HCT116 (cell line): Measurements from ENCODE around the gene NEURL1B. TPM values are rescaled to one million over a fixed set of nuclear protein-coding genes. Genes with fewer than 3 reads are reported as not detected.

Source experiments
- ATAC-seq: fragments of 200-7000 bp; cut with Tn5 transposase; 2 replicates; pipeline ENCODE4 v1.9.1; 2020; ENCODE audit warnings: mild to moderate bottlenecking, moderate library complexity
- BruUV-seq: library from RNA; stranded (reverse); fragments of 400-500 nt; replicated peaks from 2 replicates; lab custom pipeline; 2021; lab: Mats Ljungman, UMichigan
- CTCF ChIA-PET: fragments of 300-600 bp; sonication (Branson Sonifier 250); formaldehyde crosslinking; loops from one replicate; lab custom pipeline; 2021; ENCODE audit warnings: antibody characterized with exemption; lab: Charles Lee
- POLR2A ChIA-PET: fragments of 300-600, 350-600 bp; sonication (Branson Sonifier 250); formaldehyde crosslinking; loops from one replicate; lab custom pipeline; 2021; ENCODE audit warnings: antibody characterized with exemption; lab: Charles Lee
- RAD21 ChIA-PET, 2 experiments: fragments of 300-600 bp; sonication (Branson Sonifier 250); formaldehyde crosslinking; loops; one replicate each; lab custom pipeline; 2023; ENCODE audit warnings: low total read pairs in 2 of 2; ENCODE audit not compliant: uncharacterized antibody in 2 of 2, unreplicated experiment in 2 of 2, low non-redundant PET in 1 of 2; lab: Charles Lee
- DNase-seq: peaks from one replicate; pipeline ENCODE4 v3.0.0-alpha.2; 2010; ENCODE audit warnings: low read depth, low spot score
- H2AFZ ChIP-seq: fragments of 200-600 bp; shearing (Covaris generic), sonication (generic); 2 replicates; pipeline ENCODE4 v1.6.1; 2017; ENCODE audit warnings: low read depth, mixed run types, mixed read lengths, antibody characterized with exemption, low read length; ENCODE audit not compliant: poor library complexity, severe bottlenecking
- H3K27ac ChIP-seq: 2 replicates; pipeline ENCODE4 v1.5.1; 2012; ENCODE audit warnings: low read depth, low read length
- H3K27me3 ChIP-seq: fragments of 200-600 bp; sonication (generic); 2 replicates; pipeline ENCODE4 v1.6.1; 2016; ENCODE audit warnings: mixed run types, low read length, mixed read lengths; ENCODE audit not compliant: insufficient read depth
- H3K36me3 ChIP-seq, 2 experiments: fragments of 200-500 bp in 1 of 2; fragments of 200-600 bp in 1 of 2; sonication (Bioruptor generic) in 1 of 2; sonication (generic) in 1 of 2; 2 replicates each; pipeline versions ENCODE4 v1.5.1 to v1.6.1; 2014 to 2016; ENCODE audit warnings: low read length in 2 of 2, inconsistent platforms in 1 of 2, mixed read lengths in 1 of 2, mixed run types in 1 of 2; ENCODE audit not compliant: insufficient read depth in 2 of 2, control insufficient read depth in 1 of 2
- H3K4me1 ChIP-seq, 2 experiments: fragments of 200-600 bp in 1 of 2; sonication (generic) in 1 of 2; 2 replicates each; pipeline versions ENCODE4 v1.5.1 to v1.6.1; 2012 to 2017; ENCODE audit warnings: low read length in 2 of 2, inconsistent platforms in 1 of 2, mild to moderate bottlenecking in 1 of 2, mixed read lengths in 1 of 2, mixed run types in 1 of 2, moderate library complexity in 1 of 2; ENCODE audit not compliant: insufficient read depth in 2 of 2, control insufficient read depth in 1 of 2
- H3K4me2 ChIP-seq: fragments of 200-600 bp; sonication (generic); 2 replicates; pipeline ENCODE4 v1.6.1; 2017; ENCODE audit warnings: mixed run types, low read length, mixed read lengths
- H3K4me3 ChIP-seq, 2 experiments: fragments of 200-600 bp in 1 of 2; sonication (generic) in 1 of 2; replicated peaks in 1 of 2; 2 replicates each; pipeline ENCODE4 v1.5.1; 2011 to 2016; ENCODE audit warnings: low read length in 2 of 2, control low read depth in 1 of 2, low read depth in 1 of 2, mild to moderate bottlenecking in 1 of 2, mixed read lengths in 1 of 2, mixed run types in 1 of 2
- H3K79me2 ChIP-seq: fragments of 200-600 bp; sonication (generic); 2 replicates; pipeline ENCODE4 v1.6.1; 2017; ENCODE audit warnings: mild to moderate bottlenecking, mixed run types, low read length, moderate library complexity, mixed read lengths; ENCODE audit not compliant: insufficient read depth
- H3K9ac ChIP-seq: fragments of 200-600 bp; sonication (generic); 2 replicates; pipeline ENCODE4 v1.6.1; 2016; ENCODE audit warnings: low read length, mixed read lengths
- H3K9me2 ChIP-seq: fragments of 200-600 bp; sonication (generic), shearing (Covaris generic); 2 replicates; pipeline ENCODE4 v1.6.1; 2017; ENCODE audit warnings: mixed run types, mild to moderate bottlenecking, moderate library complexity; ENCODE audit not compliant: insufficient read depth
- H3K9me3 ChIP-seq, 2 experiments: fragments of 200-500 bp in 1 of 2; fragments of 200-600 bp in 1 of 2; sonication (Bioruptor generic) in 1 of 2; sonication (generic) in 1 of 2; 2 replicates each; pipeline ENCODE4 v1.6.1; 2014 to 2017; ENCODE audit warnings: low read length in 2 of 2, mixed read lengths in 2 of 2, inconsistent platforms in 1 of 2, low read depth in 1 of 2, mild to moderate bottlenecking in 1 of 2, mixed run types in 1 of 2, moderate library complexity in 1 of 2; ENCODE audit not compliant: control insufficient read depth in 1 of 2, insufficient read depth in 1 of 2
- H4K20me1 ChIP-seq: fragments of 200-600 bp; sonication (generic), shearing (Covaris generic); 2 replicates; pipeline ENCODE4 v1.6.1; 2017; ENCODE audit warnings: mixed run types, mild to moderate bottlenecking, moderate library complexity; ENCODE audit not compliant: insufficient read depth
- CBX3 ChIP-seq: IDR thresholded peaks from 2 replicates; pipeline ENCODE4 v1.6.1; 2012; ENCODE audit warnings: low read depth
- CEBPB ChIP-seq: IDR thresholded peaks from 2 replicates; pipeline ENCODE4 v1.6.1; 2012; ENCODE audit warnings: low read depth
- EGR1 ChIP-seq: IDR thresholded peaks from 2 replicates; pipeline ENCODE4 v1.6.1; 2012; ENCODE audit warnings: low read depth
- EZH2 ChIP-seq: fragments of 200-600 bp; sonication (generic); IDR thresholded peaks from 2 replicates; pipeline ENCODE4 v1.6.1; 2017; ENCODE audit warnings: antibody characterized with exemption, mixed run types
- POLR2A ChIP-seq: IDR thresholded peaks from 2 replicates; pipeline ENCODE4 v1.7.0; 2011; ENCODE audit warnings: borderline replicate concordance; ENCODE audit not compliant: insufficient read depth, insufficient read length; ENCODE audit errors: extremely low read depth
- RAD21 ChIP-seq: IDR thresholded peaks from 2 replicates; pipeline ENCODE4 v1.6.1; 2012; ENCODE audit warnings: low read depth, mild to moderate bottlenecking
- SIN3A ChIP-seq: IDR thresholded peaks from 2 replicates; pipeline ENCODE4 v1.6.1; 2012; ENCODE audit warnings: low read depth
- SP1 ChIP-seq: IDR thresholded peaks from 2 replicates; pipeline ENCODE4 v1.6.1; 2012; ENCODE audit warnings: low read depth
- SRF ChIP-seq: IDR thresholded peaks from 2 replicates; pipeline ENCODE4 v1.6.1; 2012; ENCODE audit warnings: low read depth
- TCF7L2 ChIP-seq: IDR thresholded peaks from 2 replicates; pipeline ENCODE4 v1.7.0; 2011; ENCODE audit warnings: borderline replicate concordance, inconsistent platforms; ENCODE audit not compliant: insufficient read depth, insufficient read length; ENCODE audit errors: extremely low read depth
- YY1 ChIP-seq: IDR thresholded peaks from 2 replicates; pipeline ENCODE4 v1.6.1; 2011; ENCODE audit warnings: low read length, low read depth, moderate library complexity, mild to moderate bottlenecking; ENCODE audit not compliant: insufficient replicate concordance; ENCODE audit errors: extremely low read depth
- ZNF274 ChIP-seq: fragments of 200-500 bp; sonication (Bioruptor generic); IDR thresholded peaks from 2 replicates; pipeline ENCODE4 v1.6.1; 2014; ENCODE audit warnings: mild to moderate bottlenecking, low read depth, low read length, inconsistent platforms
- intact Hi-C: fragments of 100-400 bp; cut with micrococcal nuclease; formaldehyde crosslinking; loops from 2 replicates; pipeline ENCODE4 v1.10.0; 2022
- total RNA-seq: library from RNA; stranded (reverse); gene quantifications from one replicate; pipeline ENCODE4 v1.2.1, GENCODE V29; 2021; ENCODE audit not compliant: unreplicated experiment
- TF ChIP-seq, protein P1 (sequence below): IDR thresholded peaks from 2 replicates; pipeline ENCODE4 v1.6.1; 2012
- TF ChIP-seq, protein P2 (sequence below): IDR thresholded peaks from 2 replicates; pipeline ENCODE4 v1.6.1; 2012
- TF ChIP-seq, protein P3 (sequence below): IDR thresholded peaks from 2 replicates; pipeline ENCODE4 v1.6.1; 2011; ENCODE audit warnings: mild to moderate bottlenecking, low read length, moderate library complexity; ENCODE audit not compliant: insufficient replicate concordance; ENCODE audit errors: extremely low read depth

The NEURL1B gene
- total RNA-seq, 1 experiment from 2014 or later: 5.8 TPM

GRCh38 chr5:172727551-172727950 lies 86.5 kb downstream of the NEURL1B start:
- intact Hi-C loops: no loop called here
- POLR2A ChIA-PET: no interaction called here
- Histone ChIP-seq H4K20me1 (no peaks in the 10 kb centered on the region), H3K27me3 (no peaks in the 10 kb centered on the region), H3K36me3 (no peaks in the 10 kb centered on the region), H3K4me1 (peaks cover 3 to 12% of the 10 kb centered on the region in 2 experiments; a peak in 3 of 4 replicates), H3K4me2 (no peak overlapping the region), H3K9me3 (no peaks in the 10 kb centered on the region), H2AFZ (no peak overlapping the region), H3K9ac (no peak overlapping the region), H3K9me2 (no peaks in the 10 kb centered on the region), H3K27ac (no peak overlapping the region), H3K4me3 (no peak overlapping the region), H3K79me2 (no peaks in the 10 kb centered on the region)
- RAD21 ChIA-PET: no interaction called here
- CTCF ChIA-PET: interaction anchor here (1.5 kb wide), 1 partner anchor 11 kb away, joined by 4 read pairs; no protein-coding TSS in a partner anchor
- TF ChIP-seq ZNF274 (no peak), EZH2 (no peak), POLR2A (no peak), RAD21 (no peak), SIN3A (no peak), CEBPB (no peak), YY1 (no peak), TCF7L2 (no peak), SRF (no peak), SP1 (no peak), EGR1 (no peak), CBX3 (no peak)
- TF ChIP-seq, protein P1, sequence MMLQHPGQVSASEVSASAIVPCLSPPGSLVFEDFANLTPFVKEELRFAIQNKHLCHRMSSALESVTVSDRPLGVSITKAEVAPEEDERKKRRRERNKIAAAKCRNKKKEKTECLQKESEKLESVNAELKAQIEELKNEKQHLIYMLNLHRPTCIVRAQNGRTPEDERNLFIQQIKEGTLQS: no peak
- TF ChIP-seq, protein P2, sequence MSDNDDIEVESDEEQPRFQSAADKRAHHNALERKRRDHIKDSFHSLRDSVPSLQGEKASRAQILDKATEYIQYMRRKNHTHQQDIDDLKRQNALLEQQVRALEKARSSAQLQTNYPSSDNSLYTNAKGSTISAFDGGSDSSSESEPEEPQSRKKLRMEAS: no peak
- TF ChIP-seq, protein P3, sequence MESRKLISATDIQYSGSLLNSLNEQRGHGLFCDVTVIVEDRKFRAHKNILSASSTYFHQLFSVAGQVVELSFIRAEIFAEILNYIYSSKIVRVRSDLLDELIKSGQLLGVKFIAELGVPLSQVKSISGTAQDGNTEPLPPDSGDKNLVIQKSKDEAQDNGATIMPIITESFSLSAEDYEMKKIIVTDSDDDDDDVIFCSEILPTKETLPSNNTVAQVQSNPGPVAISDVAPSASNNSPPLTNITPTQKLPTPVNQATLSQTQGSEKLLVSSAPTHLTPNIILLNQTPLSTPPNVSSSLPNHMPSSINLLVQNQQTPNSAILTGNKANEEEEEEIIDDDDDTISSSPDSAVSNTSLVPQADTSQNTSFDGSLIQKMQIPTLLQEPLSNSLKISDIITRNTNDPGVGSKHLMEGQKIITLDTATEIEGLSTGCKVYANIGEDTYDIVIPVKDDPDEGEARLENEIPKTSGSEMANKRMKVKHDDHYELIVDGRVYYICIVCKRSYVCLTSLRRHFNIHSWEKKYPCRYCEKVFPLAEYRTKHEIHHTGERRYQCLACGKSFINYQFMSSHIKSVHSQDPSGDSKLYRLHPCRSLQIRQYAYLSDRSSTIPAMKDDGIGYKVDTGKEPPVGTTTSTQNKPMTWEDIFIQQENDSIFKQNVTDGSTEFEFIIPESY: no peak
- no peak for DNase-seq
- BruUV-seq: no TSS peak
- no peak for ATAC-seq
